Stomach (tissue), 4 donors: ENCODE measurements around the gene KLHDC10.

Source experiments
- EP300 ChIP-seq: sonication (generic); formaldehyde crosslinking; IDR thresholded peaks from one replicate; pipeline ENCODE4 v1.6.1; 2017; ENCODE audit warnings: antibody characterized with exemption
- POLR2A ChIP-seq, 4 donors: fragments of 450-650 bp; IDR thresholded peaks; one replicate each; pipeline ENCODE4 v1.6.1; 2016; ENCODE audit warnings: antibody characterized with exemption in 4 of 4, control low read depth in 2 of 4, mild to moderate bottlenecking in 1 of 4, moderate library complexity in 1 of 4
- POLR2AphosphoS5 ChIP-seq, 3 donors: sonication (generic); formaldehyde crosslinking; IDR thresholded peaks; one replicate each; pipeline ENCODE4 v1.6.1; 2016; ENCODE audit warnings: antibody characterized with exemption in 3 of 3
- TF ChIP-seq, protein P1 (sequence below), 7 experiments: fragments of 450-650 bp in 4 of 7; fragments of 200-600 bp in 3 of 7; sonication (generic) in 3 of 7; IDR thresholded peaks; one replicate each; pipeline ENCODE4 v1.5.1; 2016 to 2019; ENCODE audit warnings: antibody characterized with exemption in 7 of 7, control low read depth in 2 of 7, mild to moderate bottlenecking in 1 of 7

DNA sequence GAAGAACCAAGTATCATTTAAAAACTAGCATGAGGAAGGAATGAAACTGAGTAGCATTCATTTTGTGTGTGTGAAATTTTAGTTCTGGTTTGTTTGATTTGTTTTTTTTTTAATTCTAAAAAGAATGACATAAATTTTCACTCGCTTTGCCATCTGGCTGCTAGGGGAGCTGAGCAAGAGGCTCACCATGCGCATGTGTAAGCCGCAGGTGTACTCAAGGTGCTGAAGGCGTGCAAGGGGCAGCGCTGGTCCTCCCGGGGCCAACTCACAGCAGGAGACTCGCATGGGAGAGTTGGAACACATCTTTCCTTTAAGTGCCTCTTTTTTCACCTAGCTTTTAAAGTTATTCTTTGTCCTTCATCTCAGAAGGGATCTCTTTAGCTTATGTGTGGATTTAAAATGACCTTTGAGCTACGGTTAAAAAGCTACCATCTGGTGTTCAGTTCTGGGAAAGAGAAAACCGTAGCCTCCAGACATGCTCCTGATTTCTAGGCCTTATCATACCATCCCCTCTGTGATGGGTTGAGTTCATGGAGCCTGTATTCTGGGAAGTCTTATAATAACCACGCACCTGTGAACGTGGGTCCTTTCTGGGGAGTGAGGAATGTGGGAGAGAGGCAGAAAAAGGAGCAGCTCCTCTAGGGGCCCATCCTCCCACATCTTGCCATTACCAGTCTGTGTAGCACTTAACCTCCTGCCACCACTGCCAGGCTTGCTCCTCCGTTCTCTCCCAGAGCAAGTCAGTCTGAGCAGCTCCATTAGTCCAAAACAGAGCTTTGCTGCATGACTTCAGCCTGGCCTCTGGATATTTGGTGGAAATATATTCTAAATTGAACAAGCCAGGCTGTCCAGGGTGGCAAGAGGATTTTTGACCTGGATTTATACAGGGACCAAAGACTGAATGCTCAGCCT is 61.9 kb downstream of the KLHDC10 start:
- TF ChIP-seq EP300, result no peak
- TF ChIP-seq, protein P1, sequence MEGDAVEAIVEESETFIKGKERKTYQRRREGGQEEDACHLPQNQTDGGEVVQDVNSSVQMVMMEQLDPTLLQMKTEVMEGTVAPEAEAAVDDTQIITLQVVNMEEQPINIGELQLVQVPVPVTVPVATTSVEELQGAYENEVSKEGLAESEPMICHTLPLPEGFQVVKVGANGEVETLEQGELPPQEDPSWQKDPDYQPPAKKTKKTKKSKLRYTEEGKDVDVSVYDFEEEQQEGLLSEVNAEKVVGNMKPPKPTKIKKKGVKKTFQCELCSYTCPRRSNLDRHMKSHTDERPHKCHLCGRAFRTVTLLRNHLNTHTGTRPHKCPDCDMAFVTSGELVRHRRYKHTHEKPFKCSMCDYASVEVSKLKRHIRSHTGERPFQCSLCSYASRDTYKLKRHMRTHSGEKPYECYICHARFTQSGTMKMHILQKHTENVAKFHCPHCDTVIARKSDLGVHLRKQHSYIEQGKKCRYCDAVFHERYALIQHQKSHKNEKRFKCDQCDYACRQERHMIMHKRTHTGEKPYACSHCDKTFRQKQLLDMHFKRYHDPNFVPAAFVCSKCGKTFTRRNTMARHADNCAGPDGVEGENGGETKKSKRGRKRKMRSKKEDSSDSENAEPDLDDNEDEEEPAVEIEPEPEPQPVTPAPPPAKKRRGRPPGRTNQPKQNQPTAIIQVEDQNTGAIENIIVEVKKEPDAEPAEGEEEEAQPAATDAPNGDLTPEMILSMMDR (IDR thresholded peaks at IDR 0.05), result no peak
- no peak for TF ChIP-seq POLR2A (IDR thresholded peaks at IDR 0.05)
- TF ChIP-seq POLR2AphosphoS5 (IDR thresholded peaks at IDR 0.05), result no peak
